ENCODE data around the gene MAD1L1.
A peak's percentile ranks its signal among the peaks of the same experiment; 100 is the strongest.

MAD1L1 gene

GRCh38 chr7:2030475-2031450 is 202.0 kb downstream of the MAD1L1 start:
- peak in 1 of 2 donors; percentile 10 for DNase-seq (ENCODE audit: low read depth in 2 of 2)

GRCh38 chr7:2029936-2030335 is 202.8 kb downstream of the MAD1L1 start:
- DNase-seq (ENCODE audit: low read depth in 2 of 2), result no peak

- no peak for DNase-seq (ENCODE audit: low read depth in 2 of 2)
Measured at GRCh38 chr7:2029211-2029905, 203.4 kb downstream of the MAD1L1 start.

- DNase-seq (ENCODE audit: low read depth in 2 of 2), result no peak
Measured at GRCh38 chr7:2028733-2029132, 204.0 kb downstream of the MAD1L1 start.

GRCh38 chr7:2025188-2025587 is 207.6 kb downstream of the MAD1L1 start:
- DNase-seq (ENCODE audit: low read depth in 2 of 2), result no peak

- DNase-seq (ENCODE audit: low read depth in 2 of 2), result no peak
Measured at GRCh38 chr7:2024567-2024918, 208.2 kb downstream of the MAD1L1 start.

- no peak for DNase-seq (ENCODE audit: low read depth in 2 of 2)
Measured at GRCh38 chr7:2023877-2024566, 208.7 kb downstream of the MAD1L1 start.

- DNase-seq (ENCODE audit: low read depth in 2 of 2), result no peak
Measured at GRCh38 chr7:2022737-2023250, 210.0 kb downstream of the MAD1L1 start.

- DNase-seq (ENCODE audit: low read depth in 2 of 2), result no peak
Measured at GRCh38 chr7:2022021-2022409, 210.7 kb downstream of the MAD1L1 start.

GRCh38 chr7:2019711-2020511 is 212.8 kb downstream of the MAD1L1 start:
- DNase-seq (ENCODE audit: low read depth in 2 of 2), result peak; percentile 25 to 57

- DNase-seq (ENCODE audit: low read depth in 2 of 2), result no peak
Measured at GRCh38 chr7:2019461-2019710, 213.4 kb downstream of the MAD1L1 start.

- DNase-seq (ENCODE audit: low read depth in 2 of 2), result no peak
Measured at GRCh38 chr7:2018569-2019460, 213.9 kb downstream of the MAD1L1 start.

- DNase-seq (ENCODE audit: low read depth in 2 of 2), result no peak
Measured at GRCh38 chr7:2017914-2018568, 214.7 kb downstream of the MAD1L1 start.

- no peak for DNase-seq (ENCODE audit: low read depth in 2 of 2)
Measured at GRCh38 chr7:2017481-2017891, 215.3 kb downstream of the MAD1L1 start.

GRCh38 chr7:2016761-2017480 is 215.8 kb downstream of the MAD1L1 start:
- DNase-seq (ENCODE audit: low read depth in 2 of 2), result no peak

GRCh38 chr7:2016021-2016631 is 216.6 kb downstream of the MAD1L1 start:
- no peak for DNase-seq (ENCODE audit: low read depth in 2 of 2)

- DNase-seq (ENCODE audit: low read depth in 2 of 2), result no peak
Measured at GRCh38 chr7:2015251-2015871, 217.4 kb downstream of the MAD1L1 start.
